ENCODE measurements around the gene ERICH3. TPM values are rescaled to one million over a fixed set of nuclear protein-coding genes. Genes with fewer than 3 reads are reported as not detected.

ERICH3 gene
- total RNA-seq (2013; cell fraction: nucleolus; rRNA removed), result 2.2 and 2.3 TPM in 2 replicates
- total RNA-seq (2014; rRNA removed) (under 0.01 TPM in 1 of 2 replicates, not detected in the other), total RNA-seq (2014; rRNA removed; fragmentation: Illumina TruSeq; extraction: Trizol) (0.09 TPM in 1 of 2 replicates, not detected in the other), total RNA-seq (2021) (not detected in 2 replicates), polyA plus RNA-seq (2011; rRNA removed) (0.08 and 0.17 TPM in 2 replicates), polyA plus RNA-seq (2014; fragmentation: Illumina TruSeq; extraction: Trizol) (0.03 TPM in 1 of 2 replicates, not detected in the other), polyA plus RNA-seq (2014; fragmentation: Nextera tagmentation; extraction: Ambion mirVana) (not detected), polyA plus RNA-seq (2014; rRNA removed) (0.05 TPM in 1 of 2 replicates, not detected in the other), polyA plus RNA-seq (2016; fragmentation: Nextera tagmentation; extraction: Ambion mirVana) (not detected), polyA minus RNA-seq (2011; rRNA and poly(A)+ RNA removed) (0.15 and 0.22 TPM in 2 replicates), Bru-seq, nascent RNA (percentile 32 among the genes with signal in this experiment), BruChase-seq, experiment 1, labeled RNA remaining after a 6-hour chase (percentile 43 among the genes with signal in this experiment), BruChase-seq, experiment 2, labeled RNA remaining after a 2-hour chase (percentile 33 among the genes with signal in this experiment)
- 0.10 TPM for polyA plus RNA-seq (2011; ENCODE audit: low read depth)
- polyA plus RNA-seq (2011; cell fraction: cytosol; rRNA removed), result 0.02 and 0.03 TPM in 2 replicates
- 0.25 and 0.38 TPM in 2 replicates for polyA plus RNA-seq (2011; cell fraction: nucleus; rRNA removed)
- polyA plus RNA-seq (2012), result 0.38 and 0.52 TPM in 2 replicates
- polyA minus RNA-seq (2011; cell fraction: cytosol; rRNA and poly(A)+ RNA removed), result not detected in 2 replicates
- polyA minus RNA-seq (2011; cell fraction: nucleus; rRNA and poly(A)+ RNA removed), result 0.24 and 0.57 TPM in 2 replicates
- long read RNA-seq, experiment 1, result 0 reads
- long read RNA-seq, experiment 2, result 0 reads

DNA sequence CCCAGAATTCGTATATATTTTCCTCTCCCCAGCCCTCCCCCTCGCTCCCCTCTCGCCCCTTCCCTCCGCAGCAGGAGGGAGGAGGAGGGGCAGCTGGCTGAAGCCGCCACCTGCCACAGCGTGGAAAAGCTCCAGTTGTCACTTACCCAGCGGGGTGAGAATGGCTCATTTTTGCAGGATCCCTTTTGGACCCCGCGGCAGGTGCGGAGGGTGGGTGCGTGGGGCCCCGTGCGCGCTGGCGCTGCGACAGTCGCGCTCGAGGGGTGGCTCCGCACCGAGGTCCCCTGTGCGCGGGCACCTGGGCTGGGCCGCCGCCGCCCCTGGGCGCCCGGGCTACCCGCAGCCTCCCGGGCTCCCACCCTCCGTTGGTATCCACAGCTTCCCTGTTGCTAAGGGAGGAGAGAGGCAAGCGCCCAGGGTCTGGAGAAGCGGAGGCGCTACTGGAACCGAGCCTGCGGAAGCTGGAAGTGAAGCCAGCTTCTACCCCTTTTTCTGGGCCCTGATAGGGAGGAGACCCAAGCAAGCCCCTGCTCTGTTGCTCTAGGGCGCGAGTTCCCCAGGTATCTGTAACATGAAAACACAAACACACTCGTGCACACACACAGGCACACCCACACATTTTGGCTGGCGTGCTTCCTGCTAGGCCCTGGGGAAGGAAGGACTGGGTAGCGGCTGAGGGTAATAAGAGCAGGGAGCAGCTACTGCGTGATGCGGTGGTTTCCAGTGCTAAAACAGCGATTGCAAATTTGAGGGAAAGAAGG, at the start of gene ERICH3:
Gene ERICH3, minus strand, starts transcription at position 442 of the 761 bp plus-strand sequence. Its CDS starts 273 bp downstream, at position 169.
- SMC1A ChIA-PET (ENCODE audit: uncharacterized antibody, unreplicated experiment), result interaction anchor here (0.8 to 1.0 kb wide), 3 partner anchors 16 to 161 kb away, joined by 3 to 4 read pairs (median 3); partner anchors contain the start of gene LRRC53
- intact Hi-C loops (cut with micrococcal nuclease; ENCODE audit: unreplicated experiment), result no loop called here
- in situ Hi-C loops (cut with MboI), result no loop called here
- no peak for DNase-seq (ENCODE audit: low read depth, low spot score)
- RAD21 ChIA-PET (ENCODE audit: unreplicated experiment), result no interaction called here
- TF ChIP-seq STAT1 (conservative IDR thresholded peaks at IDR 0.05) (no peak), SIX5 (IDR thresholded peaks at IDR 0.05; ENCODE audit: low read depth, low read length, severe bottlenecking) (no peak), PAX5 (IDR thresholded peaks at IDR 0.05; ENCODE audit: borderline replicate concordance, low read depth, low read length) (0 out of 2 replicates have a peak, but pooled peaks have one; percentile 21), SIN3A (IDR thresholded peaks at IDR 0.05; ENCODE audit: low read depth, low read length) (no peak), TCF3 (IDR thresholded peaks at IDR 0.05; ENCODE audit: borderline replicate concordance, insufficient read depth, low read depth, low read length) (no peak), SRF (IDR thresholded peaks at IDR 0.05; ENCODE audit: low read depth in 2 of 2, low read length in 2 of 2) (no peak)
- TF ChIP-seq, protein P1, sequence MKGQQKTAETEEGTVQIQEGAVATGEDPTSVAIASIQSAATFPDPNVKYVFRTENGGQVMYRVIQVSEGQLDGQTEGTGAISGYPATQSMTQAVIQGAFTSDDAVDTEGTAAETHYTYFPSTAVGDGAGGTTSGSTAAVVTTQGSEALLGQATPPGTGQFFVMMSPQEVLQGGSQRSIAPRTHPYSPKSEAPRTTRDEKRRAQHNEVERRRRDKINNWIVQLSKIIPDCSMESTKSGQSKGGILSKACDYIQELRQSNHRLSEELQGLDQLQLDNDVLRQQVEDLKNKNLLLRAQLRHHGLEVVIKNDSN (IDR thresholded peaks at IDR 0.05; ENCODE audit: borderline replicate concordance, extremely low read length, insufficient read depth, low read depth, low read length), result no peak
- no peaks in the 10 kb centered on the region for H3K36me3 ChIP-seq (ENCODE audit: control insufficient read depth in 2 of 2, insufficient read depth in 2 of 2, low read length in 1 of 2)
- H3K79me2 ChIP-seq (ENCODE audit: control insufficient read depth, insufficient read depth, low read length), result no peaks in the 10 kb centered on the region
- peak within 1 kb of the TSS; percentile 34; the same call in 1 of the 2 replicates for H3K4me3 ChIP-seq
- no TSS peak for BruUV-seq (replicated peaks)
- FAIRE-seq, result peak; percentile 52
- peak within 1 kb of the TSS; percentile 31; the same call in 1 of the 2 replicates for H3K4me2 ChIP-seq (ENCODE audit: control insufficient read depth, insufficient read depth)
- H3K9me3 ChIP-seq (replicated peaks; ENCODE audit: control insufficient read depth, insufficient read depth, low read length), result peaks cover 3% of the 10 kb centered on the region; the same call in 2 of the 3 replicates
- H4K20me1 ChIP-seq (ENCODE audit: control insufficient read depth, insufficient read depth), result no peaks in the 10 kb centered on the region
- H2AFZ ChIP-seq (ENCODE audit: control insufficient read depth, low read depth, low read length), result peak within 1 kb of the TSS; percentile 45
- POLR2A ChIA-PET, result no interaction called here
- WGBS (ENCODE audit: insufficient coverage, insufficient replicate concordance, low lambda C conversion rate, missing lambda C conversion rate), result 44% methylated on average over 25 of the region's 44 CpGs
- H3K27ac ChIP-seq (ENCODE audit: control insufficient read depth, insufficient read depth), result no peak within 1 kb of the TSS
- ATAC-seq, result peak; percentile 52
- H3K4me1 ChIP-seq (ENCODE audit: control insufficient read depth, insufficient read depth, low read length), result peaks cover 10% of the 10 kb centered on the region
- CTCF ChIA-PET, result interaction anchor here (0.6 to 2.7 kb wide), 3 partner anchors 16 to 60 kb away, joined by 3 to 14 read pairs (median 3); partner anchors contain the start of genes CRYZ and TYW3
- H3K9ac ChIP-seq (ENCODE audit: control insufficient read depth, insufficient read depth, low read length), result peak within 1 kb of the TSS; percentile 34; the same call in 1 of the 2 replicates
- 0 out of 4 replicates have a peak, but pooled peaks cover 2% of the 10 kb centered on the region in 2 experiments for H3K27me3 ChIP-seq (replicated peaks in 1 of 2; ENCODE audit: control insufficient read depth in 2 of 2, insufficient read depth in 2 of 2, low read length in 1 of 2)
